Measurements from ENCODE around the gene TNFSF8.

TNFSF8 gene

GRCh38 chr9:114888607-114889006, 41.8 kb downstream of the TNFSF8 start:
- Histone ChIP-seq H3K9ac (ENCODE audit: low read length) (no peak overlapping the region), H3K27ac (ENCODE audit: low read length) (no peak overlapping the region), H3K4me3 (ENCODE audit: low read length) (no peak overlapping the region), H3K36me3 (replicated peaks; ENCODE audit: low read depth, low read length) (peaks cover 17% of the 10 kb centered on the region), H3K79me2 (ENCODE audit: low read length) (no peaks in the 10 kb centered on the region), H2AFZ (ENCODE audit: low read depth, low read length) (no peak overlapping the region), H3K4me1 (ENCODE audit: low read length) (peaks cover 43% of the 10 kb centered on the region), H3K9me3 (ENCODE audit: insufficient read depth, low read length) (peaks cover 18% of the 10 kb centered on the region), H3K4me2 (ENCODE audit: low read length) (no peak overlapping the region), H3K27me3 (ENCODE audit: low read depth, low read length) (no peaks in the 10 kb centered on the region), H4K20me1 (ENCODE audit: insufficient read depth, low read length) (no peaks in the 10 kb centered on the region)
- no peak for TF ChIP-seq EZH2phosphoT487 (IDR thresholded peaks at IDR 0.05; ENCODE audit: low read depth)
- TF ChIP-seq CTCF (IDR thresholded peaks at IDR 0.05; ENCODE audit: low read depth, low read length) = no peak

GRCh38 chr9:114887963-114888362, 42.4 kb downstream of the TNFSF8 start:
- TF ChIP-seq CTCF (IDR thresholded peaks at IDR 0.05; ENCODE audit: low read depth, low read length) (no peak), EZH2phosphoT487 (IDR thresholded peaks at IDR 0.05; ENCODE audit: low read depth) (no peak)
- no peak overlapping the region for H2AFZ ChIP-seq (ENCODE audit: low read depth, low read length)

GRCh38 chr9:114884787-114885452, 45.5 kb downstream of the TNFSF8 start:
- no peak for TF ChIP-seq EZH2phosphoT487 (IDR thresholded peaks at IDR 0.05; ENCODE audit: low read depth)
- TF ChIP-seq CTCF (IDR thresholded peaks at IDR 0.05; ENCODE audit: low read depth, low read length) = no peak
- H3K4me3 ChIP-seq (ENCODE audit: low read length) = no peak overlapping the region
- H4K20me1 ChIP-seq (ENCODE audit: insufficient read depth, low read length) = no peaks in the 10 kb centered on the region
- no peak overlapping the region for H2AFZ ChIP-seq (ENCODE audit: low read depth, low read length)
- no peaks in the 10 kb centered on the region; the same call in 1 of the 2 replicates for H3K27me3 ChIP-seq (ENCODE audit: low read depth, low read length)
- peaks cover 25% of the 10 kb centered on the region for H3K9me3 ChIP-seq (ENCODE audit: insufficient read depth, low read length)
- H3K9ac ChIP-seq (ENCODE audit: low read length) = no peak overlapping the region
- H3K4me1 ChIP-seq (ENCODE audit: low read length) = peaks cover 27% of the 10 kb centered on the region
- peaks cover 17% of the 10 kb centered on the region for H3K36me3 ChIP-seq (replicated peaks; ENCODE audit: low read depth, low read length)
- H3K4me2 ChIP-seq (ENCODE audit: low read length) = no peak overlapping the region
- no peaks in the 10 kb centered on the region for H3K79me2 ChIP-seq (ENCODE audit: low read length)
- no peak overlapping the region for H3K27ac ChIP-seq (ENCODE audit: low read length)

More at GRCh38 chr9:114887963-114888362, 42.4 kb downstream of the TNFSF8 start:
- H4K20me1 ChIP-seq (ENCODE audit: insufficient read depth, low read length) = no peaks in the 10 kb centered on the region
- H3K79me2 ChIP-seq (ENCODE audit: low read length) = no peaks in the 10 kb centered on the region
- H3K9me3 ChIP-seq (ENCODE audit: insufficient read depth, low read length) = peaks cover 22% of the 10 kb centered on the region
- H3K4me3 ChIP-seq (ENCODE audit: low read length) = no peak overlapping the region
- H3K4me1 ChIP-seq (ENCODE audit: low read length) = peaks cover 43% of the 10 kb centered on the region
- H3K4me2 ChIP-seq (ENCODE audit: low read length) = no peak overlapping the region
- H3K9ac ChIP-seq (ENCODE audit: low read length) = no peak overlapping the region
- peaks cover 17% of the 10 kb centered on the region for H3K36me3 ChIP-seq (replicated peaks; ENCODE audit: low read depth, low read length)
- no peaks in the 10 kb centered on the region for H3K27me3 ChIP-seq (ENCODE audit: low read depth, low read length)
- H3K27ac ChIP-seq (ENCODE audit: low read length) = no peak overlapping the region

- Histone ChIP-seq H3K9me3 (ENCODE audit: insufficient read depth, low read length) (peaks cover 25% of the 10 kb centered on the region), H3K27ac (ENCODE audit: low read length) (peak overlapping the region; percentile 19; the same call in 1 of the 2 replicates), H3K27me3 (ENCODE audit: low read depth, low read length) (no peaks in the 10 kb centered on the region; the same call in 1 of the 2 replicates), H3K36me3 (replicated peaks; ENCODE audit: low read depth, low read length) (peaks cover 17% of the 10 kb centered on the region), H3K4me2 (ENCODE audit: low read length) (no peak overlapping the region), H4K20me1 (ENCODE audit: insufficient read depth, low read length) (no peaks in the 10 kb centered on the region), H2AFZ (ENCODE audit: low read depth, low read length) (no peak overlapping the region), H3K79me2 (ENCODE audit: low read length) (no peaks in the 10 kb centered on the region), H3K4me3 (ENCODE audit: low read length) (no peak overlapping the region), H3K9ac (ENCODE audit: low read length) (no peak overlapping the region), H3K4me1 (ENCODE audit: low read length) (peaks cover 15% of the 10 kb centered on the region)
- TF ChIP-seq CTCF (IDR thresholded peaks at IDR 0.05; ENCODE audit: low read depth, low read length) (no peak), EZH2phosphoT487 (IDR thresholded peaks at IDR 0.05; ENCODE audit: low read depth) (no peak)
These were observed 46.7 kb downstream of the TNFSF8 start for GRCh38 chr9:114883709-114884108.
